Spleen (tissue), 11 donors: Measurements from ENCODE around the gene FBN1. TPM values are rescaled to one million over a fixed set of nuclear protein-coding genes. Genes with fewer than 3 reads are reported as not detected.

Source experiments
- DNase-seq: peaks from one replicate; pipeline ENCODE4 v3.0.0-alpha.2; 2020
- H3K27ac ChIP-seq, 8 donors: fragments of 200-600 bp; sonication (generic) in 7 of 8; 1 replicate in 4 of 8; 2 replicates in 4 of 8; pipeline versions ENCODE4 v1.5.0 to v1.8.0; 2016 to 2021; ENCODE audit warnings: inconsistent platforms in 4 of 8, mild to moderate bottlenecking in 4 of 8, moderate library complexity in 1 of 8
- H3K27me3 ChIP-seq, 7 donors: fragments of 200-600 bp; sonication (generic) in 6 of 7; replicated peaks in 1 of 7; 1 replicate in 4 of 7; 2 replicates in 3 of 7; pipeline versions ENCODE4 v1.5.0 to v1.8.0; 2016 to 2021; ENCODE audit warnings: inconsistent platforms in 3 of 7, mild to moderate bottlenecking in 1 of 7
- H3K36me3 ChIP-seq, 6 donors: fragments of 200-600 bp; sonication (generic) in 5 of 6; 1 replicate in 4 of 6; 2 replicates in 2 of 6; pipeline versions ENCODE4 v1.5.0 to v1.8.0; 2016 to 2021; ENCODE audit warnings: inconsistent platforms in 2 of 6
- H3K4me1 ChIP-seq, 6 donors: fragments of 200-600 bp; sonication (generic) in 5 of 6; 1 replicate in 3 of 6; 2 replicates in 3 of 6; pipeline versions ENCODE4 v1.5.0 to v1.8.0; 2016 to 2021; ENCODE audit warnings: inconsistent platforms in 3 of 6
- H3K4me3 ChIP-seq, 8 donors: fragments of 200-600 bp; sonication (generic) in 7 of 8; 1 replicate in 4 of 8; 2 replicates in 4 of 8; pipeline versions ENCODE4 v1.5.0 to v1.8.0; 2016 to 2021; ENCODE audit warnings: inconsistent platforms in 4 of 8, mild to moderate bottlenecking in 4 of 8, moderate library complexity in 2 of 8
- H3K9me3 ChIP-seq, 8 donors: fragments of 200-600 bp; sonication (generic) in 7 of 8; 1 replicate in 4 of 8; 2 replicates in 4 of 8; pipeline versions ENCODE4 v1.5.0 to v1.8.0; 2016 to 2021; ENCODE audit warnings: inconsistent platforms in 4 of 8
- POLR2A ChIP-seq, 3 donors: fragments of 450-650 bp; IDR thresholded peaks; one replicate each; pipeline ENCODE4 v1.5.1; 2017; ENCODE audit warnings: antibody characterized with exemption in 3 of 3, mild to moderate bottlenecking in 1 of 3
- POLR2AphosphoS5 ChIP-seq, 3 donors: sonication (generic); formaldehyde crosslinking; IDR thresholded peaks; one replicate each; pipeline ENCODE4 v1.5.1; 2017; ENCODE audit warnings: antibody characterized with exemption in 3 of 3
- WGBS, 5 donors: extraction: QIAGEN DNeasy Blood & Tissue Kit in 3 of 5; methylation state at CpG; one replicate each; pipeline versions ENCODE4 v1.1.5 to v1.1.7; 2013 to 2018; 5-methylcytosine and 5-hydroxymethylcytosine counted together
- intact Hi-C: fragments of 100-400 bp; cut with DNase I; formaldehyde crosslinking; loops from one replicate; pipeline ENCODE4 v1.15.0; 2023; ENCODE audit warnings: low total_unique reads
- polyA plus RNA-seq, 3 donors: library from polyadenylated mRNA; stranded (reverse); fragments of 200-250 nt; gene quantifications; one replicate each; pipeline ENCODE4 v1.2.1, GENCODE V29; 2013
- total RNA-seq, 7 donors: library from RNA; depleted of rRNA in 3 of 7; stranded (reverse); fragments of >200 nt in 3 of 7; fragmentation: NEBNext Ultra II Directional in 4 of 7; extraction: Animal tissue kit (Norgen Biotek cat#: 25700) in 4 of 7; gene quantifications; one replicate each; pipeline versions ENCODE4 v1.1.0 to v1.2.1, GENCODE V29; 2016 to 2021
- TF ChIP-seq, protein P1 (sequence below), 11 experiments: fragments of 200-600 bp in 7 of 11; fragments of 450-650 bp in 4 of 11; sonication (generic) in 4 of 11; IDR thresholded peaks in 8 of 11; conservative IDR thresholded peaks in 3 of 11; 1 replicate in 7 of 11; 2 replicates in 4 of 11; pipeline versions ENCODE4 v1.4.0 to v1.8.0; 2016 to 2021; ENCODE audit warnings: antibody characterized with exemption in 11 of 11, inconsistent platforms in 4 of 11, mild to moderate bottlenecking in 1 of 11
- donor health status: healthy with polysubstance abuse.
- donor health status: DM: no; HTN: no; CAD: no; lungs with moderate emphysema.
- donor health status: DM: no; HTN: no; CAD: no.
- donor health status: Bipolar disorder and iron deficiency.
- donor health status: healthy.
- donor health status: DM: no; HTN: no; CAD: no.
- donor health status: DM: yes; HTN: yes; CAD: no.

FBN1 gene
- total and polyA plus RNA-seq, 10 donors, result 3.2 to 139 (median 45.4) TPM

DNA sequence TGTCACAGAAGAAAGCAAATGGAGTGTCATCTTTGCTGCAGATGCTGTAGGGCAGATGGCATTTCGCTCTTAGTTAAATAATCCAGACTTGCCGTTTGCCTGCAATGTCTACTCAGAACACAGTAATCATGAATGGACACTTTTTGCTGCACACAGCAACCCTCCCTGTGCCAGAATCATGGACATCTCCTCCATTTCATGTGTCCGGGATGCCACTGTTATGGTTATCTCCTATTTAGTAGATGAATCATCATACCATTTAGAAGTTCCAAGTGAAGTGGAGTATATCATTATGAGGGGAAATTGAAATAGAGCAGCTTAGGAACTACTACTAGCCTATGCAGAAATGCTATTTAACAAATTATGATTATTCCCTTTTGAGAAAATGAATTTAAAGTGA is 195.8 kb downstream of the FBN1 start:
- DNase-seq, result no peak
- TF ChIP-seq POLR2A (IDR thresholded peaks at IDR 0.05) (no peak), POLR2AphosphoS5 (IDR thresholded peaks at IDR 0.05) (no peak)
- TF ChIP-seq, protein P1, sequence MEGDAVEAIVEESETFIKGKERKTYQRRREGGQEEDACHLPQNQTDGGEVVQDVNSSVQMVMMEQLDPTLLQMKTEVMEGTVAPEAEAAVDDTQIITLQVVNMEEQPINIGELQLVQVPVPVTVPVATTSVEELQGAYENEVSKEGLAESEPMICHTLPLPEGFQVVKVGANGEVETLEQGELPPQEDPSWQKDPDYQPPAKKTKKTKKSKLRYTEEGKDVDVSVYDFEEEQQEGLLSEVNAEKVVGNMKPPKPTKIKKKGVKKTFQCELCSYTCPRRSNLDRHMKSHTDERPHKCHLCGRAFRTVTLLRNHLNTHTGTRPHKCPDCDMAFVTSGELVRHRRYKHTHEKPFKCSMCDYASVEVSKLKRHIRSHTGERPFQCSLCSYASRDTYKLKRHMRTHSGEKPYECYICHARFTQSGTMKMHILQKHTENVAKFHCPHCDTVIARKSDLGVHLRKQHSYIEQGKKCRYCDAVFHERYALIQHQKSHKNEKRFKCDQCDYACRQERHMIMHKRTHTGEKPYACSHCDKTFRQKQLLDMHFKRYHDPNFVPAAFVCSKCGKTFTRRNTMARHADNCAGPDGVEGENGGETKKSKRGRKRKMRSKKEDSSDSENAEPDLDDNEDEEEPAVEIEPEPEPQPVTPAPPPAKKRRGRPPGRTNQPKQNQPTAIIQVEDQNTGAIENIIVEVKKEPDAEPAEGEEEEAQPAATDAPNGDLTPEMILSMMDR (IDR thresholded peaks at IDR 0.05 in 8 of 11, conservative IDR thresholded peaks at IDR 0.05 in 3 of 11), result no peak
- Histone ChIP-seq H3K27ac (no peak overlapping the region), H3K4me3 (no peak overlapping the region), H3K27me3 (no peaks in the 10 kb centered on the region), H3K36me3 (peaks cover 0 to 96% (median 2%) of the 10 kb centered on the region in 6 donors), H3K9me3 (no peaks in the 10 kb centered on the region), H3K4me1 (peaks cover 0 to 7% (median 0%) of the 10 kb centered on the region in 6 donors)
- intact Hi-C loops, result no loop called here
- 92 to 98% (median 96%) methylated on average over 3 of the region's 3 CpGs for WGBS, 5 donors

DNA sequence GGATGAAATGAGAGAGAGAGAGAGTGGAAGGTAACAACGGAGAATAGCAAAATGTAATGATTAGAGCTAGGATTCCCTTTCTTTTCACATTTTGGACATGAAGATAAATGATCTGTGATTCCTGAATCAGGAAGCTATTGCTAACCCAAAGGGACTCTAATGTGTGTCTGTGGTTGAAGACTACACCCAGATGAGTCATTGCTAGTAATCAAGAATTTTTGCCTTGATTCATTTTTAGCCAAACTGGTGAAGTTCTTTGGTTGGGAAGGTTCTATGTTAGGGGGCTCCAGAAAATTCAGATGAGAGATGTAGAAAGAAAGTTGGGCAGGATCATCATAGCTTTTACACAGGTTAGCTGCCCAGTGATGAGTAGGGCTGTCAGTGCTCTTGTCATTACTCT is 197.9 kb downstream of the FBN1 start:
- no peak for TF ChIP-seq POLR2A (IDR thresholded peaks at IDR 0.05)
- TF ChIP-seq, protein P1 (IDR thresholded peaks at IDR 0.05 in 8 of 11, conservative IDR thresholded peaks at IDR 0.05 in 3 of 11), result no peak
- TF ChIP-seq POLR2AphosphoS5 (IDR thresholded peaks at IDR 0.05), result no peak
- Histone ChIP-seq H3K27me3 (no peaks in the 10 kb centered on the region), H3K36me3 (peaks cover 0 to 97% (median 6%) of the 10 kb centered on the region in 6 donors), H3K4me3 (no peak overlapping the region), H3K9me3 (no peaks in the 10 kb centered on the region), H3K4me1 (peaks cover 0 to 7% (median 0%) of the 10 kb centered on the region in 6 donors), H3K27ac (no peak overlapping the region)
- DNase-seq, result no peak
- intact Hi-C loops, result no loop called here
- 93 to 97% (median 95%) methylated on average over 1 of the region's 1 CpG for WGBS, 5 donors

DNA sequence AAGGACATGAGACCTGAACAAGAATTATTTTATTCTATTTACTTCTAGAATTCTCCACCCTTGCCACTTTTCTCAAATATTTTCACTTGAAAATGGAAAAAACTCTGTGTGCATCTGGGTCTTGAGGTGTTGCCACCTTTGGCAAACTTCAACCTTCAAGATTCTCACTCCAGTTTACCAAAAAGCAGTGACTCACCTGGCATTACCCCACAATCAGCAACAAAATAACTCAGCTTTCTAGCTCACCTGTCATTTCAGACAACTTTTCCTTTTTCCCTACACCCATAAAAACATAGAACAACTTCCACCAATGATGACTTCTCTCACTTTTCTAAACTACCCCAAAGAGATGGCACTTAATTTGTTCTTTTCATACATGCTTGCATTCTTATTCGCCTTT is 198.5 kb downstream of the FBN1 start:
- H3K4me1 ChIP-seq, result peaks cover 0 to 7% (median 0%) of the 10 kb centered on the region in 6 donors
- 84 to 98% (median 97%) methylated on average over 1 of the region's 1 CpG for WGBS, 5 donors
- TF ChIP-seq POLR2A (IDR thresholded peaks at IDR 0.05), result no peak
- TF ChIP-seq POLR2AphosphoS5 (IDR thresholded peaks at IDR 0.05), result no peak
- TF ChIP-seq, protein P1 (IDR thresholded peaks at IDR 0.05 in 8 of 11, conservative IDR thresholded peaks at IDR 0.05 in 3 of 11), result no peak
- no peak overlapping the region for H3K4me3 ChIP-seq
- H3K27ac ChIP-seq, result no peak overlapping the region
- intact Hi-C loops, result no loop called here
- H3K36me3 ChIP-seq, result peaks cover 0 to 97% (median 6%) of the 10 kb centered on the region in 6 donors
- H3K9me3 ChIP-seq, result no peaks in the 10 kb centered on the region
- H3K27me3 ChIP-seq, result no peaks in the 10 kb centered on the region
- no peak for DNase-seq

DNA sequence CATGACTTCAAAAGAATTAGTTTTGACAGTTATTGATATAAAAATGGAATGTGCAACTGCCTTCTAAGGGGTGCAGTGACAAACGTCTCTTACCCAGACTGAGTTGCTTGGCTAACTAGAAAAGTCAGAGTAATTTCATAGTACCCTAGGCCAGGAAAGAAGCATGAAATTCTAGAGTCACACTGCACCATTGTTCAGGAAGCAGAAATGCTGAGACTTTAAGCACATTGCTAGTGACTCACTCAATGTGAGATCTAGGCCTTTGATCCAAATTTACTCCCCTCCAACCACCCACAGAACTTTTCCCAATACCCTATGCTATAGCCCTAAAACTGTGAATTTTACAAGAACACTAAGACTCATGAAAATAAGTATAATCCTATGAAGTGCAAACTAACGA is 203.5 kb downstream of the FBN1 start:
- intact Hi-C loops, result no loop called here
- H3K4me1 ChIP-seq, result no peaks in the 10 kb centered on the region
- TF ChIP-seq POLR2A (IDR thresholded peaks at IDR 0.05) (no peak), POLR2AphosphoS5 (IDR thresholded peaks at IDR 0.05) (no peak)
- TF ChIP-seq, protein P1 (IDR thresholded peaks at IDR 0.05 in 8 of 11, conservative IDR thresholded peaks at IDR 0.05 in 3 of 11), result no peak
- no peaks in the 10 kb centered on the region for H3K27me3 ChIP-seq
- H3K27ac ChIP-seq, result no peak overlapping the region
- 85 to 91% (median 89%) methylated on average over 2 of the region's 2 CpGs for WGBS, 5 donors
- peaks cover 0 to 95% (median 9%) of the 10 kb centered on the region in 6 donors for H3K36me3 ChIP-seq
- no peak for DNase-seq
- no peaks in the 10 kb centered on the region for H3K9me3 ChIP-seq
- no peak overlapping the region for H3K4me3 ChIP-seq
